GM21619 (cell line): ENCODE results near the gene NR2F6.
A peak's percentile ranks its signal among the peaks of the same experiment; 100 is the strongest.
"Not testable (repeated sequence)": the region's sequence is repeated elsewhere in the genome, so short reads cannot be mapped to it uniquely, and the experiment has no call there.

Experiments used
- ATAC-seq: cut with Tn5 transposase; IDR thresholded peaks from one replicate; pipeline ENCODE4 v1.9.1; 2021; ENCODE audit not compliant: unreplicated experiment

NR2F6 gene

GRCh38 chr19:17213334-17213733 lies 32.4 kb downstream of the NR2F6 start:
- no peak for ATAC-seq

GRCh38 chr19:17211547-17212446 lies 33.9 kb downstream of the NR2F6 start:
- no peak for ATAC-seq

GRCh38 chr19:17210296-17210695 lies 35.4 kb downstream of the NR2F6 start:
- no peak for ATAC-seq

GRCh38 chr19:17209126-17210036 lies 36.3 kb downstream of the NR2F6 start:
- ATAC-seq: no peak

- ATAC-seq: no peak
Observed at GRCh38 chr19:17206736-17207581, 38.8 kb downstream of the NR2F6 start.

- ATAC-seq: no peak
Observed at GRCh38 chr19:17205237-17206140, 40.2 kb downstream of the NR2F6 start.

- ATAC-seq: no peak
Observed at GRCh38 chr19:17202713-17203112, 43.0 kb downstream of the NR2F6 start.

- ATAC-seq: no peak
Observed at GRCh38 chr19:17202249-17202648, 43.5 kb downstream of the NR2F6 start.

- ATAC-seq: no peak
Observed at GRCh38 chr19:17200408-17201079, 45.2 kb downstream of the NR2F6 start.

- no peak for ATAC-seq
Observed at GRCh38 chr19:17197666-17198065, 48.1 kb downstream of the NR2F6 start.

- ATAC-seq: no peak
Observed at GRCh38 chr19:17196610-17197009, 49.1 kb downstream of the NR2F6 start.

GRCh38 chr19:17195106-17195505 lies 50.6 kb downstream of the NR2F6 start:
- no peak for ATAC-seq

GRCh38 chr19:17194608-17195007 lies 51.1 kb downstream of the NR2F6 start:
- no peak for ATAC-seq

- ATAC-seq: no peak
Observed at GRCh38 chr19:17192751-17193150, 53.0 kb downstream of the NR2F6 start.

- ATAC-seq: not testable (repeated sequence)
Observed at GRCh38 chr19:17191736-17192135, 54.0 kb downstream of the NR2F6 start.

- no peak for ATAC-seq
Observed at GRCh38 chr19:17185590-17185989, 60.1 kb downstream of the NR2F6 start.

- ATAC-seq: peak; percentile 32
Observed at GRCh38 chr19:17184371-17184841, 61.3 kb downstream of the NR2F6 start.

- ATAC-seq: peak; percentile 51
Observed at GRCh38 chr19:17183858-17184321, 61.8 kb downstream of the NR2F6 start.

- ATAC-seq: no peak
Observed at GRCh38 chr19:17183271-17183761, 62.4 kb downstream of the NR2F6 start.
